K562 (cell line): Measurements from ENCODE around the gene JPT2. TPM values are rescaled to one million over a fixed set of nuclear protein-coding genes. Genes with fewer than 3 reads are reported as not detected.

Experiments
- CREB1 ChIP-seq, 2 experiments: sonication (generic) in 1 of 2; formaldehyde crosslinking in 1 of 2; IDR thresholded peaks; 2 replicates each; pipeline versions ENCODE4 v1.6.1 to v1.8.0; 2012 to 2022; ENCODE audit warnings: inconsistent platforms in 1 of 2, mild to moderate bottlenecking in 1 of 2, missing genetic modification reagents in 1 of 2, moderate library complexity in 1 of 2
- CUX1 ChIP-seq: fragments of 200-800 bp; sonication (Bioruptor generic); IDR thresholded peaks from 2 replicates; pipeline ENCODE4 v1.6.1; 2016; ENCODE audit warnings: missing genetic modification characterization, missing compliant biosample characterization
- HCFC1 ChIP-seq: IDR thresholded peaks from 2 replicates; pipeline ENCODE4 v1.6.1; 2012; ENCODE audit warnings: low read depth, low read length, improper control_type of control experiment
- KAT2B ChIP-seq: IDR thresholded peaks from one replicate; pipeline ENCODE4 v1.6.1; 2012; ENCODE audit warnings: low read depth, mild to moderate bottlenecking, control low read depth, inconsistent platforms, low read length, moderate library complexity
- MEIS2 ChIP-seq: fragments of 450-650 bp; IDR thresholded peaks from 2 replicates; pipeline ENCODE4 v1.6.1; 2014; ENCODE audit warnings: mild to moderate bottlenecking; ENCODE audit not compliant: partially characterized antibody
- NFE2 ChIP-seq: IDR thresholded peaks from 2 replicates; pipeline ENCODE4 v1.6.1; 2014; ENCODE audit warnings: antibody characterized with exemption, low read depth
- PCBP1 ChIP-seq: fragments of 200-400 bp; formaldehyde crosslinking; IDR thresholded peaks from 2 replicates; pipeline ENCODE4 v1.6.1; 2018; ENCODE audit warnings: mild to moderate bottlenecking, low read depth, low read length; ENCODE audit not compliant: poor library complexity, severe bottlenecking
- PTBP1 ChIP-seq: fragments of 200-400 bp; formaldehyde crosslinking; IDR thresholded peaks from 2 replicates; pipeline ENCODE4 v1.6.1; 2017; ENCODE audit warnings: low read depth, low read length
- RBFOX2 ChIP-seq: fragments of 200-400 bp; formaldehyde crosslinking; IDR thresholded peaks from 2 replicates; pipeline ENCODE4 v1.6.1; 2017; ENCODE audit warnings: low read depth, mild to moderate bottlenecking, low read length, moderate library complexity
- REST ChIP-seq, 2 experiments: fragments of 450-650 bp; formaldehyde crosslinking in 1 of 2; IDR thresholded peaks; 2 replicates each; pipeline versions ENCODE4 v1.4.0 to v1.6.1; 2014 to 2020; ENCODE audit warnings: mild to moderate bottlenecking in 2 of 2, borderline replicate concordance in 1 of 2, low read depth in 1 of 2
- SMARCA5 ChIP-seq: fragments of 450-650 bp; IDR thresholded peaks from 2 replicates; pipeline ENCODE4 v1.6.1; 2016
- TCF7L2 ChIP-seq: fragments of 150-350 bp; IDR thresholded peaks from 2 replicates; pipeline ENCODE4 v1.6.1; 2016; ENCODE audit warnings: low read depth, mild to moderate bottlenecking, low read length, moderate library complexity
- ZKSCAN1 ChIP-seq: fragments of 150-350 bp; IDR thresholded peaks from 2 replicates; pipeline ENCODE4 v1.6.1; 2016; ENCODE audit warnings: low read depth, low read length
- ZNF644 ChIP-seq: fragments of 200-800 bp; sonication (Bioruptor generic); IDR thresholded peaks from 2 replicates; pipeline ENCODE4 v1.6.1; 2016; ENCODE audit warnings: low read depth, missing genetic modification characterization, missing compliant biosample characterization
- polyA plus RNA-seq, 8 experiments: library from polyadenylated mRNA; depleted of rRNA in 4 of 8; stranded (reverse) in 5 of 8; unstranded in 3 of 8; fragments of >200 nt; fragmentation: Nextera tagmentation in 2 of 8; fragmentation: Illumina TruSeq in 1 of 8; extraction: Ambion mirVana in 2 of 8; extraction: Trizol in 1 of 8; gene quantifications; 2 replicates each; pipeline versions ENCODE4 v1.2.1 to v1.2.3, GENCODE V29; 2011 to 2014; ENCODE audit warnings: inconsistent platforms in 1 of 8, missing spikeins in 1 of 8
- total RNA-seq, 7 experiments: library from RNA; depleted of rRNA in 6 of 7; stranded (reverse); fragments of >200 nt in 6 of 7; fragmentation: Illumina TruSeq in 2 of 7; extraction: Trizol in 2 of 7; gene quantifications; 2 replicates each; pipeline versions ENCODE4 v1.2.1 to v1.2.3, GENCODE V29; 2011 to 2021; ENCODE audit warnings: low replicate concordance in 1 of 7

JPT2 gene
- total and polyA plus RNA-seq, 9 of the 15 experiments (the other 6 are each of a cell fraction or from before 2014, with no cell fraction given) = 25.5 to 133 (median 106) TPM

- TF ChIP-seq MEIS2 = peak; percentile 77
- TF ChIP-seq REST (IDR thresholded peaks at IDR 0.05; ENCODE audit: borderline replicate concordance) = no peak; the same call in none of the 2 replicates
- TF ChIP-seq REST (CRISPR knock-in tag; IDR thresholded peaks at IDR 0.05; ENCODE audit: low read depth) = peak; percentile 63; the same call in 1 of the 2 replicates
- TF ChIP-seq PTBP1 = 0 out of 2 replicates have a peak, but pooled peaks have one; percentile 66
- TF ChIP-seq CREB1 (IDR thresholded peaks at IDR 0.05) = peak; percentile 96
- TF ChIP-seq CREB1 (CRISPR knock-in tag; IDR thresholded peaks at IDR 0.05) = peak; percentile 98
- TF ChIP-seq SMARCA5 = 0 out of 2 replicates have a peak, but pooled peaks have one; percentile 45
- peak; percentile 75 for TF ChIP-seq KAT2B
- no peak for TF ChIP-seq CUX1 (CRISPR knock-in tag)
- peak; percentile 84 for TF ChIP-seq HCFC1
- TF ChIP-seq ZKSCAN1 = no peak
- peak; percentile 93 for TF ChIP-seq RBFOX2
- TF ChIP-seq PCBP1 = peak; percentile 85
- TF ChIP-seq TCF7L2 = no peak
- TF ChIP-seq NFE2 = peak; percentile 12; the same call in 1 of the 2 replicates
- no peak for TF ChIP-seq ZNF644 (tag)
Observed at GRCh38 chr16:1705688-1706385, 27.8 kb downstream of the JPT2 start, which contains the start of gene MAPK8IP3 (continued).
